Tibial artery (tissue), 4 donors: ENCODE data around the gene NDE1.
"Not testable (repeated sequence)": the region's sequence is repeated elsewhere in the genome, so short reads cannot be mapped to it uniquely, and the experiment has no call there.

Experiments used
- DNase-seq, 2 donors: peaks; one replicate each; pipeline ENCODE4 v3.0.0-alpha.2; 2019
- H3K27ac ChIP-seq, 2 donors: fragments of 200-600 bp; sonication (generic) in 1 of 2; 1 replicate in 1 of 2; 2 replicates in 1 of 2; pipeline ENCODE4 v1.5.1; 2018 to 2019; ENCODE audit warnings: mild to moderate bottlenecking in 1 of 2
- H3K27me3 ChIP-seq, 2 donors: fragments of 200-600 bp; sonication (generic) in 1 of 2; one replicate each; pipeline versions ENCODE4 v1.5.1 to v1.6.0; 2016 to 2019
- H3K36me3 ChIP-seq, 3 donors: fragments of 200-600 bp; sonication (generic) in 2 of 3; one replicate each; pipeline ENCODE4 v1.5.1; 2016 to 2019; ENCODE audit warnings: mild to moderate bottlenecking in 2 of 3
- H3K4me1 ChIP-seq, 4 donors: fragments of 200-600 bp; sonication (generic) in 2 of 4; 1 replicate in 3 of 4; 2 replicates in 1 of 4; pipeline ENCODE4 v1.5.1; 2016 to 2019
- H3K4me3 ChIP-seq, 2 donors: fragments of 200-600 bp; sonication (generic) in 1 of 2; 1 replicate in 1 of 2; 2 replicates in 1 of 2; pipeline ENCODE4 v1.5.1; 2018 to 2019; ENCODE audit warnings: mild to moderate bottlenecking in 2 of 2
- H3K9me3 ChIP-seq, 3 donors: fragments of 200-600 bp; sonication (generic) in 1 of 3; one replicate each; pipeline ENCODE4 v1.5.1; 2016 to 2019
- intact Hi-C: fragments of 100-400 bp; cut with DNase I; formaldehyde crosslinking; loops from one replicate; pipeline ENCODE4 v1.15.0; 2023; ENCODE audit warnings: low total_unique reads
- TF ChIP-seq, protein P1 (sequence below), 2 experiments: fragments of 200-600 bp in 1 of 2; fragments of 450-650 bp in 1 of 2; IDR thresholded peaks; one replicate each; pipeline ENCODE4 v1.5.1; 2017 to 2019; ENCODE audit warnings: antibody characterized with exemption in 2 of 2, mild to moderate bottlenecking in 1 of 2, moderate library complexity in 1 of 2

NDE1 gene

DNA sequence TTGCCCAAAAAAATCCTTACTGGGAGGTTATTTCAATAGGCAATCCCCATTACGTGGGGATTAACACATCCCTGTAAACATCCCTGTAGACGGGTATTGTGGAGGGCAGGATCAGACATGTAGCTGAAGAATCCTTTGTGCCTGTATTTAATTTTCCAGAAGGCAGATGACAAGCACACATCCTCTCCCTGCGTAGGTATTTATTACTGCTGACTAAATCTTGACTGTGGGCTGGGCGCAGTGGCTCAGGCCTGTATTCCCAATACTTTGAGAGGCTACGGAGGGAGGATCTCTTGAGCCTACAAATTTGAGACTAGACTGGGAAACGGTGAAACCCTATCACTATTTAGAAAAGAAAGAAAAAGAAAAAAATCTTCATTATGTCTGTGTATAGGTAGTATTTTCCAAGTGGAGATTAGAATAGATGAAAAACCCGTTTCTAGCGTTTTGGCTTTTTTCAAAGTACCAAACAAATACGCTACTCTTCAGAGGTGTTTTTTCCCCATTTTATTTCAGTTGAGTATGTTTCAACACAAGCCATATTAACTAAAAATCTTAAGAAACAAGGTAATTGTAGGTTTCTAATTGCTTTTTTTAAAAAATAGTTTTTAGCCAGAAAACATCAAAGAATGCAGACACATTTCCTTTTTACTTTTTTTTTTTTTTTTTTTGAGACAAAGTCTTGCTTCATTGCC lies 5.6 kb upstream of the NDE1 start:
- intact Hi-C loops = no loop called here
- Histone ChIP-seq H3K9me3 (no peaks in the 10 kb centered on the region), H3K27ac (peak overlapping the region; percentile 89 to 97), H3K4me3 (peak overlapping the region in 1 of 2 donors; percentile 95), H3K36me3 (no peaks in the 10 kb centered on the region), H3K27me3 (no peaks in the 10 kb centered on the region), H3K4me1 (peaks cover 0 to 32% (median 19%) of the 10 kb centered on the region in 4 donors)
- TF ChIP-seq, protein P1, sequence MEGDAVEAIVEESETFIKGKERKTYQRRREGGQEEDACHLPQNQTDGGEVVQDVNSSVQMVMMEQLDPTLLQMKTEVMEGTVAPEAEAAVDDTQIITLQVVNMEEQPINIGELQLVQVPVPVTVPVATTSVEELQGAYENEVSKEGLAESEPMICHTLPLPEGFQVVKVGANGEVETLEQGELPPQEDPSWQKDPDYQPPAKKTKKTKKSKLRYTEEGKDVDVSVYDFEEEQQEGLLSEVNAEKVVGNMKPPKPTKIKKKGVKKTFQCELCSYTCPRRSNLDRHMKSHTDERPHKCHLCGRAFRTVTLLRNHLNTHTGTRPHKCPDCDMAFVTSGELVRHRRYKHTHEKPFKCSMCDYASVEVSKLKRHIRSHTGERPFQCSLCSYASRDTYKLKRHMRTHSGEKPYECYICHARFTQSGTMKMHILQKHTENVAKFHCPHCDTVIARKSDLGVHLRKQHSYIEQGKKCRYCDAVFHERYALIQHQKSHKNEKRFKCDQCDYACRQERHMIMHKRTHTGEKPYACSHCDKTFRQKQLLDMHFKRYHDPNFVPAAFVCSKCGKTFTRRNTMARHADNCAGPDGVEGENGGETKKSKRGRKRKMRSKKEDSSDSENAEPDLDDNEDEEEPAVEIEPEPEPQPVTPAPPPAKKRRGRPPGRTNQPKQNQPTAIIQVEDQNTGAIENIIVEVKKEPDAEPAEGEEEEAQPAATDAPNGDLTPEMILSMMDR (IDR thresholded peaks at IDR 0.05) = no peak
- DNase-seq = no peak

DNA sequence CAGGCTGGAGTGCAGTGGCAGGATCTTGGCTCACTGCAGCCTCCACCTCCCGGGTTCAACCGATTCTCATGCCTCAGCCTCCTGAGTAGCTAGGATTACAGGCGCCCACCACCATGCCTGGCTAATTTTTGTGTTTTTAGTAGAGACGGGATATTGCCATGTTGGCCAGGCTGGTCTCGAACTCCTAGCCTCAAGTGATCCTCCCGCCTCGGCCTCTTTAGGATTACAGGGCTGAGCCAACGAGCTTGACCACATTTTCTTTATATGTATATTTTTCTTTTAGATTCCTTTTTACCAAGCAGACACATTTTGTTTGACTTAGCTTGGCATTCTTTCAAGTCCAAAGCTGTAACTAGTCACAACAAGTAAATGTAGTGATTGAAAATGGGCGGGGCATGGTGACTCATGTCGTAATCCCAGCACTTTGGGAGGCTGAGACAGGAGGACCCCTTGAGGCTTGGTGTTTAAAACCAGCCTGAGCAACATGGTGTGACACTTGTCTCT lies 5.0 kb upstream of the NDE1 start:
- intact Hi-C loops, H3K4me3 ChIP-seq, DNase-seq, H3K36me3 ChIP-seq, H3K9me3 ChIP-seq, H3K27me3 ChIP-seq, H3K27ac ChIP-seq: not testable (repeated sequence)
- H3K4me1 ChIP-seq = peaks cover 0 to 35% (median 19%) of the 10 kb centered on the region in 4 donors

DNA sequence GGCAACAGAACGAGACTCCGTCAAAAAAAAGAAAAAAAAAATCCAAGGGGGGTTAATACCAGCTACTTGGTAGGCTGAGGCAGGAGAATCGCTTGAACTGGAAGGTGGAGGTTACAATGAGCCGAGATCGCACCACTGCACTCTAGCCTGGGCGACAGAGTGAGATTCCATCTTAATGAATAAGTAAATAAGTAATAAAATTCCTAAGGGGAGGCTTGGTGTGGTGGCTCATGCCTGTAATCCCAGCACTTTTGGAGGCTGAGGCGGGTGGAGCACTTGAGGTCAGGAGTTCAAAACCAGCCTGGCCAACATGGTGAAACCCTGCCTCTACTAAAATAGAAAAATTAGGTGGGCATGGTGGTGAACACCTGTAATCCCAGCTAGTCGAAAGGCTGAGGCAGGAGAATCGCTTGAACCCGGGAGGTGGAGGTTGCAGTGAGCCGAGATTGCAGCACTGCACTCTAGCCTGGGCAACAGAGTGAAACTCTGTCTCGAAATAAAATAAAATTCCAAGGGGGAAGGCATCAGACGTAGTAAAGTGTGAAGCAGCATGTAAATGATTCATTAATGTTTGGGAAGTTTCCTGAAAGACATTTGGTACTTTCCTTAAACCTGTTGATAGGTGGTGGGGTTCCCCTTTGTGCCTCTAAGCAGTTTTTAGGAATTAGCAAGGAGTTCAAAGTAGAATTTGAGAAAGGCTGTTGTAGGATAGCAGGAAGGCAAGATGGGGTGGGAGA lies 3.3 kb upstream of the NDE1 start:
- H3K4me3 ChIP-seq, H3K27ac ChIP-seq, H3K36me3 ChIP-seq, DNase-seq, intact Hi-C loops, H3K9me3 ChIP-seq, H3K27me3 ChIP-seq: not testable (repeated sequence)
- H3K4me1 ChIP-seq = peaks cover 0 to 30% (median 20%) of the 10 kb centered on the region in 4 donors

DNA sequence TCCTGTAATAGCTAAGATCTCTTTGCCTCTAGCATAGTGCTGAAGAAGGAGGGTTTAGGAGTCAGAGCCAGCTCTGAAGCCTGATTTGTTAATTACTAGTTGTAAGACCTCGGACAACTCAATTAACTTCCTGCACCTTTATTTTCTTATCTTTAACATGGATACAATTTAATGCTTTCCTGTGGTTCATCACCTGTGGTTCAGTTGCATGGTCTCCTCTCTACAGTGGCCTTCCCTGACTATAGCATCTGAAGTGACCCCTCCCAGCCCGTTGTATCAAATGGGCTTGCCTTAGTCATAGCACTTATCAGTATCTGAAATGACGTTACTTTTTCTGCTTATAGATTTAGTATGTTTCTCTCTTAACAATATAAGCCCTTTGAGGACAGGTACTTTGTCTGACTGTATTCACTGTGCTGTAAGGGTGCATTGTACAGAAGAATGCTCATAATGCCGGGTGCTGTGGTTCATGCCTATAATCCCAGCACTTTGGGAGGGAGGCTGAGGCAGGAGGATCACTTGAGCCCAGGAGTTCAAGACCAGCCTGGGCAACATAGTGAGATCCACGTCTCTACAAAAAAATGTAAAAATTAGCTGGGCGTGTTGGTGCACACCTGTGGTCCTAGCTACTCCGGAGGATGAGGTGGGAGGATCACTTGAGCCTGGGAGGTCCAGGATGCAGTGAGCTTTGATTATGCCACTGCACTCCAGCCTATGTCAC lies 2.6 kb upstream of the NDE1 start:
- Histone ChIP-seq H3K4me3 (no peak overlapping the region), H3K9me3 (no peaks in the 10 kb centered on the region), H3K4me1 (peaks cover 0 to 26% (median 15%) of the 10 kb centered on the region in 4 donors), H3K36me3 (no peaks in the 10 kb centered on the region), H3K27me3 (no peaks in the 10 kb centered on the region), H3K27ac (no peak overlapping the region)
- intact Hi-C loops = no loop called here
- TF ChIP-seq, protein P1 (IDR thresholded peaks at IDR 0.05) = no peak
- no peak for DNase-seq

DNA sequence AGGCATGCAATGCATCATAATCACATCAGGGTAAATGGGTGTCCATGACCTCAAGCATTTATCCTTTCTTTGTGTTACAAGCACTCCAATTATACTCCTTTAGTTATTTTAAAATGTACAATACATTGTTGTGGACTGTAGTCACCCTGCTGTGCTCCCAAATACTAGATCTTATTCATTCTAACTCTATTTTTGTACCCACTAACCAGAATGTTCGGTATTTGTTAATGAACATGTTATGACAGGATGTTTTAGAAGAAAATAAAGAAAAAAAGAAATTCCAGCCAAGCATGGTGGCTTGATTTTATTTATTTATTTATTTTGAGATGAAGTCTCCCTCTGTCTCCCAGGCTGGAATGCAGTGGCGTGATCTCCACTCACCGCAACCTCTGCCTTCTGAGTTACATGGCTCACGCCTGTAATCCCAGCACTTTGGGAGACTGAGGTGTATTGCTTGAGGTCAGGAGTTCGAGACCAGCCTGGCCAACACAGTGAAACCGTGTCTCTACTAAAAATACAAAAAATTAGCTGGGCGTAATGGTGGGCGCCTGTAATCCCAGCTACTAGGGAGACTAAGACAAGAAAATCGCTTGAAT lies 1.8 kb upstream of the NDE1 start:
- TF ChIP-seq, protein P1 (IDR thresholded peaks at IDR 0.05) = no peak
- DNase-seq = no peak
- H3K4me1 ChIP-seq = peaks cover 0 to 32% (median 17%) of the 10 kb centered on the region in 4 donors
- intact Hi-C loops = no loop called here
- no peaks in the 10 kb centered on the region for H3K27me3 ChIP-seq
- H3K36me3 ChIP-seq = no peaks in the 10 kb centered on the region
- H3K9me3 ChIP-seq = no peaks in the 10 kb centered on the region
- H3K4me3 ChIP-seq = no peak overlapping the region
- no peak overlapping the region for H3K27ac ChIP-seq

DNA sequence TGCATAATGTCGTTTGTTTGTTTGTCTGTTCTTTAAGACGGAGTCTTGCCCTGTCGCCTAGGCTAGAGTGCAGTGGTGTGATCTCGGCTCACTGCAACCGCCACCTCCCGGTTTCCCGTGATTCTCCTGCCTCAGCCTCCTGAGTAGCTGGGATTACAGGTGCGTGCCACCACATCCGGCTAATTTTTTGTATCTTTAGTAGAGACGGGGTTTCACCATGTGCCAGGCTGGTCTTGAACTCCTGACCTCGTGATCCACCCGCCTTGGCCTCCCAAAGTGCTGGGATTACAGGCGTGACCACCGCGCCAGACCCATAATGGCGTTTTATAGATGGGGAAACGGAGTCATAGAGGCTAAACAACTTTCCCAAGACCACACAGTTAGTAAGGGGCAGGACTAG lies 734 bp upstream of the NDE1 start:
- intact Hi-C loops, H3K27me3 ChIP-seq, DNase-seq, H3K9me3 ChIP-seq, H3K36me3 ChIP-seq: not testable (repeated sequence)
- peaks cover 0 to 33% (median 17%) of the 10 kb centered on the region in 4 donors for H3K4me1 ChIP-seq
- H3K27ac ChIP-seq = peak overlapping the region; percentile 88 to 90
- peak overlapping the region; percentile 63 to 81 for H3K4me3 ChIP-seq
